A673 (cell line): ENCODE measurements around the gene PLXNA3. TPM values are rescaled to one million over a fixed set of nuclear protein-coding genes. Genes with fewer than 3 reads are reported as not detected.

Experiments
- BruUV-seq: library from RNA; stranded (reverse); fragments of 400-500 nt; replicated peaks from 2 replicates; lab custom pipeline; 2021; lab: Mats Ljungman, UMichigan
- CTCF ChIA-PET: fragments of 300-600 bp; sonication (Branson Sonifier 250); formaldehyde crosslinking; loops from one replicate; lab custom pipeline; 2022; ENCODE audit warnings: antibody characterized with exemption; lab: Charles Lee
- POLR2A ChIA-PET: fragments of 300-600 bp; sonication (Branson Sonifier 250); formaldehyde crosslinking; loops from one replicate; lab custom pipeline; 2022; ENCODE audit warnings: antibody characterized with exemption; ENCODE audit not compliant: low non-redundant PET; lab: Charles Lee
- DNase-seq: peaks from one replicate; pipeline ENCODE4 v3.0.0-alpha.2; 2015; ENCODE audit warnings: low spot score
- H3K27ac ChIP-seq: fragments of 200-600 bp; sonication (generic); 2 replicates; pipeline ENCODE4 v1.5.1; 2016; ENCODE audit warnings: mixed run types, low read depth, mild to moderate bottlenecking, mixed read lengths, antibody characterized with exemption, low read length; ENCODE audit not compliant: poor library complexity, severe bottlenecking
- H3K27me3 ChIP-seq: fragments of 200-600 bp; sonication (generic); replicated peaks from 2 replicates; pipeline ENCODE4 v1.6.1; 2017; ENCODE audit warnings: mixed run types, low read depth, mild to moderate bottlenecking, mixed read lengths, antibody characterized with exemption, low read length; ENCODE audit not compliant: insufficient read depth, poor library complexity
- H3K36me3 ChIP-seq: fragments of 200-600 bp; sonication (generic); 2 replicates; pipeline ENCODE4 v1.6.1; 2016; ENCODE audit warnings: mixed run types, mild to moderate bottlenecking, mixed read lengths, antibody characterized with exemption, low read length; ENCODE audit not compliant: insufficient read depth, poor library complexity, severe bottlenecking
- H3K4me1 ChIP-seq: fragments of 200-600 bp; sonication (generic); 2 replicates; pipeline ENCODE4 v1.6.1; 2017; ENCODE audit warnings: mixed run types, mild to moderate bottlenecking, mixed read lengths, antibody characterized with exemption, low read length; ENCODE audit not compliant: insufficient read depth, poor library complexity, severe bottlenecking
- H3K4me3 ChIP-seq: fragments of 200-600 bp; sonication (generic); 2 replicates; pipeline ENCODE4 v1.5.1; 2016; ENCODE audit warnings: low read depth, mixed run types, mild to moderate bottlenecking, mixed read lengths, low read length; ENCODE audit not compliant: poor library complexity, severe bottlenecking
- H3K9me3 ChIP-seq: fragments of 200-600 bp; sonication (generic); 2 replicates; pipeline ENCODE4 v1.6.1; 2016; ENCODE audit warnings: mixed run types, low read depth, mild to moderate bottlenecking, mixed read lengths, antibody characterized with exemption, low read length; ENCODE audit not compliant: poor library complexity, severe bottlenecking
- EZH2 ChIP-seq: fragments of 200-600 bp; sonication (generic); IDR thresholded peaks from 2 replicates; pipeline ENCODE4 v1.6.1; 2017; ENCODE audit warnings: borderline replicate concordance, low read depth, mild to moderate bottlenecking, mixed read lengths, antibody characterized with exemption, low read length; ENCODE audit not compliant: poor library complexity, severe bottlenecking
- intact Hi-C: fragments of 100-400 bp; cut with micrococcal nuclease; formaldehyde crosslinking; loops from one replicate; pipeline ENCODE4 v1.10.0; 2022; ENCODE audit not compliant: unreplicated experiment
- total RNA-seq: library from RNA; stranded (reverse); gene quantifications from 2 replicates; pipeline ENCODE4 v1.2.3, GENCODE V29; 2021
- TF ChIP-seq, protein P1 (sequence below): fragments of 300-800, 200-600 bp; sonication (generic); conservative IDR thresholded peaks from 2 replicates; pipeline ENCODE4 v1.5.1; 2017; ENCODE audit warnings: low read depth, mild to moderate bottlenecking, antibody characterized with exemption, low read length, moderate library complexity, mixed read lengths

PLXNA3 gene
- total RNA-seq, 1 experiment from 2014 or later, result 54.6 TPM

GRCh38 chrX:154509455-154509854 lies 51.4 kb downstream of the PLXNA3 start:
- TF ChIP-seq, protein P1, sequence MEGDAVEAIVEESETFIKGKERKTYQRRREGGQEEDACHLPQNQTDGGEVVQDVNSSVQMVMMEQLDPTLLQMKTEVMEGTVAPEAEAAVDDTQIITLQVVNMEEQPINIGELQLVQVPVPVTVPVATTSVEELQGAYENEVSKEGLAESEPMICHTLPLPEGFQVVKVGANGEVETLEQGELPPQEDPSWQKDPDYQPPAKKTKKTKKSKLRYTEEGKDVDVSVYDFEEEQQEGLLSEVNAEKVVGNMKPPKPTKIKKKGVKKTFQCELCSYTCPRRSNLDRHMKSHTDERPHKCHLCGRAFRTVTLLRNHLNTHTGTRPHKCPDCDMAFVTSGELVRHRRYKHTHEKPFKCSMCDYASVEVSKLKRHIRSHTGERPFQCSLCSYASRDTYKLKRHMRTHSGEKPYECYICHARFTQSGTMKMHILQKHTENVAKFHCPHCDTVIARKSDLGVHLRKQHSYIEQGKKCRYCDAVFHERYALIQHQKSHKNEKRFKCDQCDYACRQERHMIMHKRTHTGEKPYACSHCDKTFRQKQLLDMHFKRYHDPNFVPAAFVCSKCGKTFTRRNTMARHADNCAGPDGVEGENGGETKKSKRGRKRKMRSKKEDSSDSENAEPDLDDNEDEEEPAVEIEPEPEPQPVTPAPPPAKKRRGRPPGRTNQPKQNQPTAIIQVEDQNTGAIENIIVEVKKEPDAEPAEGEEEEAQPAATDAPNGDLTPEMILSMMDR, result no peak
- TF ChIP-seq EZH2, result no peak
- Histone ChIP-seq H3K9me3 (no peaks in the 10 kb centered on the region), H3K27me3 (no peaks in the 10 kb centered on the region), H3K4me3 (no peak overlapping the region), H3K36me3 (no peaks in the 10 kb centered on the region), H3K27ac (no peak overlapping the region), H3K4me1 (no peaks in the 10 kb centered on the region)
- no TSS peak for BruUV-seq
- no peak for DNase-seq
- CTCF ChIA-PET, result no interaction called here
- POLR2A ChIA-PET, result no interaction called here
- intact Hi-C loops, result no loop called here

GRCh38 chrX:154511761-154512160 lies 53.7 kb downstream of the PLXNA3 start:
- H3K4me1 ChIP-seq, result no peaks in the 10 kb centered on the region
- TF ChIP-seq, protein P1, result no peak
- TF ChIP-seq EZH2, result no peak
- H3K9me3 ChIP-seq, result no peaks in the 10 kb centered on the region
- H3K27me3 ChIP-seq, result no peaks in the 10 kb centered on the region
- POLR2A ChIA-PET, result no interaction called here
- DNase-seq, result no peak
- no peaks in the 10 kb centered on the region for H3K36me3 ChIP-seq
- CTCF ChIA-PET, result no interaction called here
- H3K27ac ChIP-seq, result no peak overlapping the region
- no peak overlapping the region for H3K4me3 ChIP-seq
- intact Hi-C loops, result no loop called here
- BruUV-seq, result no TSS peak

- no peaks in the 10 kb centered on the region for H3K4me1 ChIP-seq
- no peaks in the 10 kb centered on the region for H3K9me3 ChIP-seq
- intact Hi-C loops, result no loop called here
- no peak overlapping the region for H3K4me3 ChIP-seq
- BruUV-seq, result no TSS peak
- TF ChIP-seq, protein P1, result no peak
- no peak for TF ChIP-seq EZH2
- no peaks in the 10 kb centered on the region for H3K27me3 ChIP-seq
- ChIA-PET POLR2A (no interaction called here), CTCF (no interaction called here)
- DNase-seq, result no peak
- H3K27ac ChIP-seq, result no peak overlapping the region
- H3K36me3 ChIP-seq, result no peaks in the 10 kb centered on the region
These were observed 54.9 kb downstream of the PLXNA3 start for GRCh38 chrX:154512879-154513553.
